Measurements from ENCODE around the gene MOSPD3. TPM values are rescaled to one million over a fixed set of nuclear protein-coding genes. Genes with fewer than 3 reads are reported as not detected.

Gene MOSPD3
- total RNA-seq, 1 donor from 2014 or later = 5.8 TPM

Small RNA genes within 50 kb of the gene (small RNA-seq; reads per million reads assigned to genes)
- gene SAP25 (ENCODE audit: low replicate concordance) = not detected

Other genes starting within 250 kb of the MOSPD3 start
- gene PILRA, start 239.1 kb upstream of the MOSPD3 start, total RNA-seq = 3.2 TPM
- 4.7 TPM for gene ZCWPW1, start 183.8 kb upstream of the MOSPD3 start, total RNA-seq
- gene MEPCE, start 182.7 kb upstream of the MOSPD3 start, total RNA-seq = 16.2 TPM
- gene PPP1R35, start 176.0 kb upstream of the MOSPD3 start, total RNA-seq = 8.1 TPM
- gene SPACDR, start 148.3 kb upstream of the MOSPD3 start, total RNA-seq = 0.49 TPM
- 18.8 TPM for gene TSC22D4, start 133.3 kb upstream of the MOSPD3 start, total RNA-seq
- gene NYAP1, start 128.6 kb upstream of the MOSPD3 start, total RNA-seq = 1.7 TPM
- 5.2 TPM for gene AGFG2, start 73.3 kb upstream of the MOSPD3 start, total RNA-seq
- gene SAP25, start 38.6 kb upstream of the MOSPD3 start, total RNA-seq = 0.39 TPM
- gene LRCH4, start 26.4 kb upstream of the MOSPD3 start, total RNA-seq = 13.3 TPM
- gene FBXO24, start 26.2 kb upstream of the MOSPD3 start, total RNA-seq = 0.20 TPM
- gene PCOLCE, start 10.2 kb upstream of the MOSPD3 start, total RNA-seq = 102 TPM
- gene TFR2, start 29.0 kb downstream of the MOSPD3 start, total RNA-seq = 1.4 TPM
- not detected for gene ACTL6B, start 43.9 kb downstream of the MOSPD3 start, total RNA-seq
- gene GNB2, start 61.2 kb downstream of the MOSPD3 start, total RNA-seq = 69.4 TPM
- gene GIGYF1, start 81.7 kb downstream of the MOSPD3 start, total RNA-seq = 17.9 TPM
- gene POP7, start 93.6 kb downstream of the MOSPD3 start, total RNA-seq = 23.9 TPM
- not detected for gene EPO, start 107.9 kb downstream of the MOSPD3 start, total RNA-seq
- not detected for gene ZAN, start 121.1 kb downstream of the MOSPD3 start, total RNA-seq
- 54.6 TPM for gene EPHB4, start 215.0 kb downstream of the MOSPD3 start, total RNA-seq
- 12.2 TPM for gene SLC12A9, start 240.2 kb downstream of the MOSPD3 start, total RNA-seq